ENCODE data around the gene UQCC3.
"Not testable (repeated sequence)": the region's sequence is repeated elsewhere in the genome, so short reads cannot be mapped to it uniquely, and the experiment has no call there.

DNA sequence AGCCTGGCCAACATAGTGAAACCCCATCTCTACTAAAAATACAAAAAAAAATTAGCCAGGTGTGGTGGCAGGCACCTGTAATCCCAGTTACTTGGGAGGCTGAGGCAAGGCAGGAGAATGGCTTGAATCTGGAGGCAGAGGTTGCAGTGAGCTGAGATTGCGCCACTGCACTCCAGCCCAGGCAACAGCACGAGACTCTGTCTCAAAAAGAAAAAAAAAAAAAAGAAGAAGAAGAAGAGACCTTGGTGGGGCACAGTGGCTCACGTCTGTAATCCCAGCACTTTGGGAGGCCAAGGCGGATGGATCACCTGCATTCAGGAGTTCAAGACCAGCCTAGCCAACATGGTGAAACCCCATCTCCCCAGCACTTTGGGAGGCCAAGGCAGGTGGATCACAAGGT is 32.4 kb downstream of the UQCC3 start:
- TF ChIP-seq EZH2 (IDR thresholded peaks at IDR 0.05; ENCODE audit: insufficient read depth, poor library complexity, severe bottlenecking); EZH2phosphoT487 (IDR thresholded peaks at IDR 0.05; ENCODE audit: insufficient read depth, low read depth): not testable (repeated sequence)

All from GM23248 (cell line).